Lower lobe of right lung (tissue), 2 donors: Measurements from ENCODE around the gene CTNNBL1. TPM values are rescaled to one million over a fixed set of nuclear protein-coding genes. Genes with fewer than 3 reads are reported as not detected.

Experiments
- ATAC-seq, 2 donors: fragments of 200-7000 bp; cut with Tn5 transposase; one replicate each; pipeline ENCODE4 v1.9.1; 2020 to 2022; ENCODE audit warnings: mild to moderate bottlenecking in 2 of 2, moderate library complexity in 2 of 2
- DNase-seq: peaks from one replicate; pipeline ENCODE4 v3.0.0-alpha.2; 2020
- H3K27ac ChIP-seq: fragments of 200-600 bp; one replicate; pipeline ENCODE4 v1.8.0; 2022
- H3K27me3 ChIP-seq: fragments of 200-600 bp; one replicate; pipeline ENCODE4 v1.8.0; 2022; ENCODE audit warnings: low read depth
- H3K36me3 ChIP-seq: fragments of 200-600 bp; one replicate; pipeline ENCODE4 v1.8.0; 2022; ENCODE audit warnings: mild to moderate bottlenecking
- H3K4me1 ChIP-seq: fragments of 200-600 bp; one replicate; pipeline ENCODE4 v1.8.0; 2022
- H3K4me3 ChIP-seq: fragments of 200-600 bp; one replicate; pipeline ENCODE4 v1.8.0; 2022; ENCODE audit warnings: mild to moderate bottlenecking
- H3K9me3 ChIP-seq: fragments of 200-600 bp; one replicate; pipeline ENCODE4 v1.8.0; 2022
- intact Hi-C: fragments of 100-400 bp; cut with DNase I; formaldehyde crosslinking; loops from one replicate; pipeline ENCODE4 v1.11.0; 2022
- total RNA-seq: library from RNA; stranded (reverse); fragmentation: NEBNext Ultra II Directional; extraction: Animal tissue kit (Norgen Biotek cat#: 25700); gene quantifications from one replicate; pipeline ENCODE4 v1.2.1, GENCODE V29; 2021
- TF ChIP-seq, protein P1 (sequence below): fragments of 200-600 bp; IDR thresholded peaks from one replicate; pipeline ENCODE4 v1.8.0; 2022; ENCODE audit warnings: antibody characterized with exemption, mild to moderate bottlenecking
- donor health status: DM: no; HTN: yes; CAD: no; lungs with severe emphysema.

Gene CTNNBL1
- total RNA-seq, 1 donor from 2014 or later, result 52.3 TPM

DNA sequence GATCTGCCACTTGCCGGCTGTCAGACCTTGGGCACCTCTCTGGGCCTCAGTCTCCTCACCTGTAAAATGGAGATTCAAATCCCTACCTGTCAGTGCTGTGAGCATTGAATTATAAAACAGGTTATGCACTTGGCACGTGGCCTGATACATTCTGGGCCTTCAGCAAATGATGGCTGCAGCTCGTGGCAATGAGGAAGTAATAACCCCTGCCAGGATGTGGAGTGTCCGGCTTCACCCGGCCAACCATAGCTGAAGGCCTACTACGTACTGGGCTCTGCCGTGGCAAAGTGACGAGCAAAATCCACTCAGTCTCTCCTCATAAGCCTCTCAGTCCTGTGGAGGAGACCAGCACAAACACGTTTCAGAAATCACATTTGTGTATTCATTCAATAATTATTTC lies 198.2 kb downstream of the CTNNBL1 start:
- Histone ChIP-seq H3K4me1 (no peaks in the 10 kb centered on the region), H3K9me3 (no peaks in the 10 kb centered on the region), H3K36me3 (no peaks in the 10 kb centered on the region), H3K27ac (no peak overlapping the region), H3K27me3 (no peaks in the 10 kb centered on the region), H3K4me3 (no peak overlapping the region)
- no peak for ATAC-seq
- intact Hi-C loops, result no loop called here
- TF ChIP-seq, protein P1, sequence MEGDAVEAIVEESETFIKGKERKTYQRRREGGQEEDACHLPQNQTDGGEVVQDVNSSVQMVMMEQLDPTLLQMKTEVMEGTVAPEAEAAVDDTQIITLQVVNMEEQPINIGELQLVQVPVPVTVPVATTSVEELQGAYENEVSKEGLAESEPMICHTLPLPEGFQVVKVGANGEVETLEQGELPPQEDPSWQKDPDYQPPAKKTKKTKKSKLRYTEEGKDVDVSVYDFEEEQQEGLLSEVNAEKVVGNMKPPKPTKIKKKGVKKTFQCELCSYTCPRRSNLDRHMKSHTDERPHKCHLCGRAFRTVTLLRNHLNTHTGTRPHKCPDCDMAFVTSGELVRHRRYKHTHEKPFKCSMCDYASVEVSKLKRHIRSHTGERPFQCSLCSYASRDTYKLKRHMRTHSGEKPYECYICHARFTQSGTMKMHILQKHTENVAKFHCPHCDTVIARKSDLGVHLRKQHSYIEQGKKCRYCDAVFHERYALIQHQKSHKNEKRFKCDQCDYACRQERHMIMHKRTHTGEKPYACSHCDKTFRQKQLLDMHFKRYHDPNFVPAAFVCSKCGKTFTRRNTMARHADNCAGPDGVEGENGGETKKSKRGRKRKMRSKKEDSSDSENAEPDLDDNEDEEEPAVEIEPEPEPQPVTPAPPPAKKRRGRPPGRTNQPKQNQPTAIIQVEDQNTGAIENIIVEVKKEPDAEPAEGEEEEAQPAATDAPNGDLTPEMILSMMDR, result no peak
- no peak for DNase-seq

- Histone ChIP-seq H3K27ac (no peak overlapping the region), H3K9me3 (no peaks in the 10 kb centered on the region), H3K27me3 (no peaks in the 10 kb centered on the region), H3K36me3 (no peaks in the 10 kb centered on the region), H3K4me3 (no peak overlapping the region), H3K4me1 (no peaks in the 10 kb centered on the region)
- ATAC-seq (no peak), DNase-seq (no peak)
- intact Hi-C loops, result no loop called here
- TF ChIP-seq, protein P1, result no peak
Measured at GRCh38 chr20:37893566-37894241, 199.9 kb downstream of the CTNNBL1 start.

GRCh38 chr20:37894454-37894853 lies 200.6 kb downstream of the CTNNBL1 start:
- no peaks in the 10 kb centered on the region for H3K9me3 ChIP-seq

GRCh38 chr20:37895166-37895565 lies 201.3 kb downstream of the CTNNBL1 start:
- no peak for ATAC-seq
- intact Hi-C loops, result no loop called here
- H3K27ac ChIP-seq, result no peak overlapping the region
- no peaks in the 10 kb centered on the region for H3K36me3 ChIP-seq
- H3K27me3 ChIP-seq, result no peaks in the 10 kb centered on the region
- H3K4me3 ChIP-seq, result no peak overlapping the region
- TF ChIP-seq, protein P1, result no peak
- no peaks in the 10 kb centered on the region for H3K9me3 ChIP-seq
- no peaks in the 10 kb centered on the region for H3K4me1 ChIP-seq
- no peak for DNase-seq

More at GRCh38 chr20:37894454-37894853, 200.6 kb downstream of the CTNNBL1 start:
- H3K27ac ChIP-seq, result no peak overlapping the region
- intact Hi-C loops, result no loop called here
- H3K4me3 ChIP-seq, result no peak overlapping the region
- DNase-seq (no peak), ATAC-seq (no peak)
- H3K4me1 ChIP-seq, result no peaks in the 10 kb centered on the region
- TF ChIP-seq, protein P1, result no peak
- no peaks in the 10 kb centered on the region for H3K27me3 ChIP-seq
- H3K36me3 ChIP-seq, result no peaks in the 10 kb centered on the region

DNA sequence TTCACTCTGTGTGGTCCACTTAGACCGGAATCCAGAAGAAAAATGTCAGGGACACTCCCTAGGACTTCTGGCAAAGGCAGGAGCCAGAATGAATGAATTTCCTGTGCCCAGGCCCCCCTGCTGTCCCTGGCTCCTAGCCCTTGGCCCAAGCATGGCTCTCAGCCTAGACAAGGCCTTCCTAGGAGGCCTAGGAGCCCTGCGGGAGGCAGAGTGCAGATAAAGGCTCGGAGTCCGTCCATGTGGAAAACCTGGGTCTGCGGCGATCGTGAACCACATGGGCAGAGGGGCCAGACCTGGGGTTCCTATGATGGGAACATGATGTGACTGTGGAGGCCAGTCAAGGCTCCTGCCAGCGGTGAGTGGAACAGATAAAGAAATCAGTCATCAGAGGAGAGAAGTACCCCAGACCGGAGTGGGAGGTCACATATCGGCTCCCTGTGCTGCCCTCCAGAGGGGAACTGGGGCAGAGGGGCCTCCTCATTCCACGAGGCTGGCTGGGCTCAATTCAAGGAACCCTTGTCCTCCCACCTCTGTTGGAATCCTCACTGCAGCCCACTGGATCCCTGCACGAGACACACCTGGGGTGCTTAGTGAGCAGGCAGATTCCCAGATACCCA lies 203.2 kb downstream of the CTNNBL1 start:
- H3K4me1 ChIP-seq, result no peaks in the 10 kb centered on the region
- TF ChIP-seq, protein P1, result no peak
- no peaks in the 10 kb centered on the region for H3K36me3 ChIP-seq
- H3K4me3 ChIP-seq, result no peak overlapping the region
- H3K27ac ChIP-seq, result no peak overlapping the region
- H3K27me3 ChIP-seq, result peaks cover 10% of the 10 kb centered on the region
- no peaks in the 10 kb centered on the region for H3K9me3 ChIP-seq
- intact Hi-C loops, result no loop called here
- ATAC-seq, result no peak
- DNase-seq, result no peak
